Measurements from ENCODE around the gene NCF2.

- TF ChIP-seq POLR2A (IDR thresholded peaks at IDR 0.05) (no peak), POLR2AphosphoS5 (IDR thresholded peaks at IDR 0.05) (no peak)
Observed at GRCh38 chr1:183537405-183537804, 52.9 kb downstream of the NCF2 start.
